ENCODE measurements around the gene KRTAP5-1. TPM values are rescaled to one million over a fixed set of nuclear protein-coding genes. Genes with fewer than 3 reads are reported as not detected.

The KRTAP5-1 gene
- total RNA-seq, 2 donors from 2014 or later, result not detected

GRCh38 chr11:1629326-1630185 is 44.5 kb upstream of the KRTAP5-1 start, which contains the start of gene KRTAP5-5:
Gene KRTAP5-5 (plus strand): TSS chr11:1629775. CDS start chr11:1629841, 66 bp downstream.
- intact Hi-C loops (cut with DNase I), result loop anchor here (5.0 kb wide), 1 partner anchor 82 kb away; no protein-coding TSS in a partner anchor
- Histone ChIP-seq H3K27me3 (no peaks in the 10 kb centered on the region), H3K4me1 (no peaks in the 10 kb centered on the region), H3K36me3 (no peaks in the 10 kb centered on the region), H3K27ac (no peak within 1 kb of the TSS), H3K9ac (ENCODE audit: low read depth in 2 of 2, low read length in 2 of 2) (no peak within 1 kb of the TSS), H3K9me3 (no peaks in the 10 kb centered on the region), H3K4me3 (no peak within 1 kb of the TSS)
- DNase-seq, result no peak
- TF ChIP-seq CTCF (IDR thresholded peaks at IDR 0.05), result no peak

GRCh38 chr11:1628506-1629325 is 43.6 kb upstream of the KRTAP5-1 start:
- no peaks in the 10 kb centered on the region for H3K27me3 ChIP-seq
- no peak overlapping the region for H3K27ac ChIP-seq
- H3K9me3 ChIP-seq, result no peaks in the 10 kb centered on the region
- H3K4me3 ChIP-seq, result no peak overlapping the region
- peak; percentile 92 for TF ChIP-seq CTCF (IDR thresholded peaks at IDR 0.05)
- intact Hi-C loops (cut with DNase I), result no loop called here
- H3K9ac ChIP-seq (ENCODE audit: low read depth in 2 of 2, low read length in 2 of 2), result no peak overlapping the region
- H3K4me1 ChIP-seq, result no peaks in the 10 kb centered on the region
- DNase-seq, result peak; percentile 63
- H3K36me3 ChIP-seq, result no peaks in the 10 kb centered on the region

- no peak for DNase-seq
- Histone ChIP-seq H3K27ac (no peak overlapping the region), H3K4me3 (no peak overlapping the region), H3K4me1 (no peaks in the 10 kb centered on the region), H3K36me3 (no peaks in the 10 kb centered on the region), H3K27me3 (no peaks in the 10 kb centered on the region), H3K9ac (ENCODE audit: low read depth in 2 of 2, low read length in 2 of 2) (no peak overlapping the region), H3K9me3 (no peaks in the 10 kb centered on the region)
- intact Hi-C loops (cut with DNase I), result no loop called here
- TF ChIP-seq CTCF (IDR thresholded peaks at IDR 0.05), result no peak
These were observed 40.5 kb upstream of the KRTAP5-1 start for GRCh38 chr11:1625541-1625940.

- TF ChIP-seq CTCF (IDR thresholded peaks at IDR 0.05), result no peak
- H3K36me3 ChIP-seq, result no peaks in the 10 kb centered on the region
- no peak overlapping the region for H3K4me3 ChIP-seq
- H3K4me1 ChIP-seq, result no peaks in the 10 kb centered on the region
- H3K27me3 ChIP-seq, result no peaks in the 10 kb centered on the region
- H3K27ac ChIP-seq, result no peak overlapping the region
- no peaks in the 10 kb centered on the region for H3K9me3 ChIP-seq
- intact Hi-C loops (cut with DNase I), result no loop called here
- DNase-seq, result no peak
- H3K9ac ChIP-seq (ENCODE audit: low read depth in 2 of 2, low read length in 2 of 2), result no peak overlapping the region
These were observed 39.5 kb upstream of the KRTAP5-1 start for GRCh38 chr11:1624621-1625020.

GRCh38 chr11:1623716-1624115 is 38.6 kb upstream of the KRTAP5-1 start:
- intact Hi-C loops (cut with DNase I), result no loop called here
- Histone ChIP-seq H3K36me3 (no peaks in the 10 kb centered on the region), H3K27me3 (no peaks in the 10 kb centered on the region), H3K4me3 (no peak overlapping the region), H3K4me1 (no peaks in the 10 kb centered on the region), H3K27ac (no peak overlapping the region), H3K9me3 (no peaks in the 10 kb centered on the region), H3K9ac (ENCODE audit: low read depth in 2 of 2, low read length in 2 of 2) (no peak overlapping the region)
- TF ChIP-seq CTCF (IDR thresholded peaks at IDR 0.05), result no peak
- no peak for DNase-seq

Measured in colonic mucosa (tissue), 4 donors.